T-helper 1 cell treated with Interleukin-12 subunit alpha and Interleukin-12 subunit beta and Interleukin-4 antibody, amounts not matched to agents 30 μg/mL and 1 μg/mL, for 36 hours (primary cell): ENCODE measurements around the gene ZNF789.

Source experiments
- H3K27ac Mint-ChIP-seq: one replicate; pipeline ENCODE4 v1.8.0; 2021; ENCODE audit warnings: mild to moderate bottlenecking, mixed read lengths
- H3K27me3 Mint-ChIP-seq: one replicate; pipeline ENCODE4 v1.8.0; 2021; ENCODE audit warnings: low read depth, mixed read lengths
- H3K36me3 Mint-ChIP-seq: one replicate; pipeline ENCODE4 v1.8.0; 2021; ENCODE audit warnings: low read depth, mixed read lengths
- H3K4me1 Mint-ChIP-seq: one replicate; pipeline ENCODE4 v1.8.0; 2021; ENCODE audit warnings: low read depth, mixed read lengths
- H3K4me3 Mint-ChIP-seq: one replicate; pipeline ENCODE4 v1.8.0; 2021; ENCODE audit warnings: mild to moderate bottlenecking, moderate library complexity, mixed read lengths
- H3K9me3 Mint-ChIP-seq: one replicate; pipeline ENCODE4 v1.8.0; 2021; ENCODE audit warnings: mixed read lengths

ZNF789 gene

DNA sequence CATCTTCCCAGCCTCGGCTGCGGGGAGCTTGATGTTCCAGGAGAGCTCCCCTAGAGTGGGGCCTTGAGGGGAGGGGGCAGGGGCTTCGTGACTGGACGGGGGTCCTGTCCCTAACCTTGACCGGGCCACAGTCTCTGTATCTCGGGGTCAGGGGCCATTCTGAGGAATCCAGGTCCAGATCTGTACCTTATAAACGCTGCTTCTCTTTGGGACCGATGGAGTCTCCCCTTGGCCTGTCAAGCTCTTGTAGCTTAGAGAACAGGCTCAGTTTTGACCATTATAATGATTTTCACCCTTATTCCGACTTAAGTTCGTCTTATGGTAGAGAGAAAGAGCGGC is 32.6 kb downstream of the ZNF789 start:
- peak overlapping the region; percentile 96 for H3K27ac Mint-ChIP-seq
- peaks cover 20% of the 10 kb centered on the region for H3K4me1 Mint-ChIP-seq
- no peaks in the 10 kb centered on the region for H3K27me3 Mint-ChIP-seq
- peak overlapping the region; percentile 96 for H3K4me3 Mint-ChIP-seq
- H3K36me3 Mint-ChIP-seq = peaks cover 19% of the 10 kb centered on the region
- H3K9me3 Mint-ChIP-seq = peaks cover 3% of the 10 kb centered on the region

DNA sequence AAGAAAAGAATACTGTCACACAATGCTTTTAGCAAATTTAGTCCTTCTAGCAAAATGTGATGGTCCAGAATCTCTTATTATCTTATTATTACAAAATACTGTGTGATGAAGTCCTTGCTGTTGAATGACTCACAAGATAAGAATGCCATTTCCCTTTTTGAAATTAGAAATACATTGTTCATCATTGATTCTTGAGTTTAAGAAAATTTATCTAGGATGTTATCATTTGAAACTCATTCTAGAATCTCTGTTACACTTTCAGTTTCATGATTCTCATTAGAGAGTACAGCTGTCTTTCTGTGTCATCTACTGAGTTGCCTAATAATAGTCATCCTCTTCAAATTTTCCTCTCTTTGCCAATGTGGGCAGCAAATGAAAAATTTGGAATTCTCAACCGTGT is 41.4 kb downstream of the ZNF789 start:
- H3K27ac Mint-ChIP-seq = no peak overlapping the region
- H3K4me1 Mint-ChIP-seq = peaks cover 6% of the 10 kb centered on the region
- H3K36me3 Mint-ChIP-seq = peaks cover 41% of the 10 kb centered on the region

DNA sequence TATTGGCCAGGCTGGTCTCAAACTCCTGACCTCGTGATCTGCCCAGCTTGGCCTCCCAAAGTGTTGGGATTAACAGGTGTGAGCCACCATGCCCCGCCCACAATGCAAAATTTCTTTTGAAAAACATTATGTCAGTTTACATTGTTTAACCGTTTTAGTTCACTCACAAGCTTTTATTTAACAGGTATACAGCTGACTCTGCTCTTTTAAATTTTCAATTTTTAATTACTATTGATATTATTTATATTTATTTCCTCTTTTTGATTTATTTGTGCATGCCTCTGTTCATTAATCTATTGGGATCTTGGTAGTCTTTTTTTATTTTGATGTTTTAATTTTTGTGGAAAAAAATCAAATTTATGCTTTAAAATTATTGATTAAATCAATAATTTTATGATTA is 48.7 kb downstream of the ZNF789 start:
- Mint-ChIP-seq H3K4me3 (no peak overlapping the region), H3K36me3 (peaks cover 52% of the 10 kb centered on the region), H3K27me3 (no peaks in the 10 kb centered on the region), H3K4me1 (no peaks in the 10 kb centered on the region), H3K9me3 (peaks cover 10% of the 10 kb centered on the region), H3K27ac (no peak overlapping the region)

More for the DNA sequence above, 41.4 kb downstream of the ZNF789 start:
- H3K4me3 Mint-ChIP-seq = no peak overlapping the region
- H3K9me3 Mint-ChIP-seq = no peaks in the 10 kb centered on the region
- H3K27me3 Mint-ChIP-seq = no peaks in the 10 kb centered on the region

DNA sequence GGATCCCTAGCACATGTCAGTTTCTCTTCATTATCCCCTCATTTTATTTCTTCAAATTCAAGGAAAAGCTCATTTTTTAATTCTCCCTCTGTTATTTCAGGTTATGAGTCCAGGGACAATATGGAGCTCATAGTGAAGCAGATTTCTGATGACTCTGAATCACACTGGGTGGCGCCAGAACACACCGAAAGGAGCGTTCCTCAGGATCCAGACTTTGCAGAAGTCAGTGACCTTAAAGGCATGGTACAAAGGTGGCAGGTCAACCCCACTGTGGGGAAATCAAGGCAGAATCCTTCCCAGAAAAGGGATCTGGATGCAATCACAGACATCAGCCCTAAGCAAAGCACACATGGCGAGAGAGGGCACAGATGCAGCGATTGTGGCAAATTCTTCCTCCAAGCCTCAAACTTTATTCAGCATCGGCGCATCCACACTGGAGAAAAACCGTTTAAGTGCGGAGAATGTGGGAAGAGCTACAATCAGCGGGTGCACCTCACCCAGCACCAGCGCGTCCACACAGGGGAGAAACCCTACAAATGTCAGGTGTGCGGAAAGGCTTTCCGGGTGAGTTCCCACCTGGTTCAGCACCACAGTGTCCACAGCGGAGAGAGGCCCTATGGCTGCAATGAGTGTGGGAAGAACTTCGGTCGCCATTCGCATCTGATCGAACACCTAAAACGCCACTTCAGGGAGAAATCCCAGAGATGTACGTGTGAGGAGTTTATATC is 53.2 kb downstream of the ZNF789 start:
- no peak overlapping the region for H3K27ac Mint-ChIP-seq

DNA sequence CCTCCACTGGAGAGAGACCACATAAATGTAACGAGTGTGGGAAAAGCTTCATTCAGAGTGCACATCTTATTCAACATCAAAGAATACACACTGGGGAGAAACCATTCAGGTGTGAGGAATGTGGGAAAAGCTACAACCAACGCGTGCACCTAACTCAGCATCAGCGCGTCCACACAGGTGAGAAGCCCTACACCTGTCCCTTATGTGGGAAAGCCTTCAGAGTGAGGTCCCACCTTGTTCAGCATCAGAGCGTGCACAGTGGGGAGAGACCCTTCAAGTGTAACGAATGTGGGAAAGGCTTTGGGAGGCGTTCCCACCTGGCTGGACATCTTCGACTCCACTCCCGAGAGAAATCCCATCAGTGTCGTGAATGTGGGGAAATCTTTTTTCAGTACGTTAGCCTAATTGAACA is 58.7 kb downstream of the ZNF789 start:
- H3K4me3 Mint-ChIP-seq = no peak overlapping the region
- H3K27me3 Mint-ChIP-seq = no peaks in the 10 kb centered on the region
- no peaks in the 10 kb centered on the region for H3K4me1 Mint-ChIP-seq
- H3K27ac Mint-ChIP-seq = no peak overlapping the region
- peaks cover 64% of the 10 kb centered on the region for H3K9me3 Mint-ChIP-seq
- peaks cover 74% of the 10 kb centered on the region for H3K36me3 Mint-ChIP-seq

More for the DNA sequence above, 53.2 kb downstream of the ZNF789 start:
- H3K9me3 Mint-ChIP-seq = peaks cover 34% of the 10 kb centered on the region
- H3K36me3 Mint-ChIP-seq = peaks cover 68% of the 10 kb centered on the region
- H3K4me3 Mint-ChIP-seq = no peak overlapping the region
- H3K4me1 Mint-ChIP-seq = no peaks in the 10 kb centered on the region
- no peaks in the 10 kb centered on the region for H3K27me3 Mint-ChIP-seq

DNA sequence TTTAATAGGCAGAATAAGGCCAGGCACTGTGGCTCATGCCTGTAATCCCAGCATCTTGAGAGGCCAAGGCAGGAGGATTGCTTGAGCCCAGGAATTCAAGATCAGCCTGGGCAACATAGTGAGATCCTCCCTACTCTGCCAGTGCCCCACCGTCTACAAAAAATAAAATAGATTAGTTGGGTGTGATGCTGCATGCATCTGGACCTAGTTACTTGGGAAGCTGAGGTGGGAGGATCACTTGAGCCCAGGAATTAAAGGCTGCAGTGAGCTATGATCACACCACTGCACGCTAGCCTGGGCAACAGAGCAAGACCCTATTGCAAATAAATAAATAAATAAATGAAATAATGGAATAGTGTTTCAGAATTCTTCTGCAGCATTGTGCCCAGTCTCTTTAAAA is 63.0 kb downstream of the ZNF789 start:
- H3K36me3 Mint-ChIP-seq = peaks cover 43% of the 10 kb centered on the region
- no peaks in the 10 kb centered on the region for H3K27me3 Mint-ChIP-seq
- H3K4me3 Mint-ChIP-seq = no peak overlapping the region
- H3K4me1 Mint-ChIP-seq = no peaks in the 10 kb centered on the region
- H3K9me3 Mint-ChIP-seq = peaks cover 72% of the 10 kb centered on the region
- no peak overlapping the region for H3K27ac Mint-ChIP-seq
